Keratinocyte (primary cell): ENCODE measurements around the gene MICAL3. TPM values are rescaled to one million over a fixed set of nuclear protein-coding genes. Genes with fewer than 3 reads are reported as not detected.

Experiments
- DNase-seq: peaks from one replicate; pipeline ENCODE4 v3.0.0-alpha.2; 2011; ENCODE audit warnings: low read depth, missing footprints, low spot score
- FAIRE-seq: peaks from 2 replicates; lab custom pipeline; 2011; peaks lifted over from hg19 to GRCh38; lab: Jason Lieb, UNC
- H2AFZ ChIP-seq: 2 replicates; pipeline ENCODE4 v1.6.0; 2012; ENCODE audit warnings: low read length, control low read depth, inconsistent platforms; ENCODE audit not compliant: control insufficient read depth
- H3K27ac ChIP-seq: 2 replicates; pipeline ENCODE4 v1.5.1; 2011; ENCODE audit warnings: low read length; ENCODE audit not compliant: control insufficient read depth, insufficient read depth
- H3K27me3 ChIP-seq: 3 replicates; pipeline ENCODE4 v1.6.0; 2011; ENCODE audit warnings: low read length; ENCODE audit not compliant: control insufficient read depth, insufficient read depth; ENCODE audit errors: extremely low read depth
- H3K36me3 ChIP-seq, 2 experiments: 2 replicates in 1 of 2; 3 replicates in 1 of 2; pipeline ENCODE4 v1.5.1; 2011; ENCODE audit warnings: low read length in 2 of 2, mild to moderate bottlenecking in 1 of 2; ENCODE audit not compliant: control insufficient read depth in 2 of 2, insufficient read depth in 2 of 2; ENCODE audit errors: extremely low read depth in 1 of 2
- H3K4me1 ChIP-seq: 3 replicates; pipeline ENCODE4 v1.5.1; 2011; ENCODE audit warnings: low read length; ENCODE audit not compliant: control insufficient read depth, insufficient read depth; ENCODE audit errors: extremely low read depth
- H3K4me2 ChIP-seq: 3 replicates; pipeline ENCODE4 v1.6.0; 2011; ENCODE audit warnings: low read depth, low read length; ENCODE audit not compliant: control insufficient read depth, insufficient read depth; ENCODE audit errors: extremely low read depth
- H3K4me3 ChIP-seq, 3 experiments: fragments of 200-600 bp in 1 of 3; sonication (generic) in 1 of 3; 2 replicates in 2 of 3; 3 replicates in 1 of 3; pipeline ENCODE4 v1.5.1; 2011 to 2016; ENCODE audit warnings: low read length in 3 of 3, mild to moderate bottlenecking in 3 of 3, control low read depth in 2 of 3, inconsistent platforms in 1 of 3, low read depth in 1 of 3, mixed read lengths in 1 of 3, mixed run types in 1 of 3, moderate library complexity in 1 of 3; ENCODE audit not compliant: control insufficient read depth in 2 of 3, insufficient read depth in 2 of 3; ENCODE audit errors: extremely low read depth in 1 of 3
- H3K79me2 ChIP-seq: 2 replicates; pipeline ENCODE4 v1.6.0; 2012; ENCODE audit warnings: low read length; ENCODE audit not compliant: control insufficient read depth, insufficient read depth
- H3K9ac ChIP-seq: 3 replicates; pipeline ENCODE4 v1.6.0; 2011; ENCODE audit warnings: low read length; ENCODE audit not compliant: control insufficient read depth, insufficient read depth; ENCODE audit errors: extremely low read depth
- H3K9me1 ChIP-seq: 3 replicates; pipeline ENCODE4 v1.6.0; 2011; ENCODE audit warnings: low read length; ENCODE audit not compliant: control insufficient read depth, insufficient read depth; ENCODE audit errors: extremely low read depth
- H3K9me3 ChIP-seq: 2 replicates; pipeline ENCODE4 v1.5.1; 2012; ENCODE audit warnings: low read depth, low read length; ENCODE audit not compliant: control insufficient read depth
- H4K20me1 ChIP-seq: 3 replicates; pipeline ENCODE4 v1.6.0; 2011; ENCODE audit warnings: low read length; ENCODE audit not compliant: control insufficient read depth, insufficient read depth; ENCODE audit errors: extremely low read depth
- EZH2 ChIP-seq: IDR thresholded peaks from one replicate; pipeline ENCODE4 v1.6.1; 2012; ENCODE audit warnings: inconsistent platforms, mild to moderate bottlenecking, low read length, moderate library complexity
- dilution Hi-C: fragments of 300-500 bp; cut with MboI; formaldehyde crosslinking; loops from one replicate; pipeline ENCODE4 v1.7.0; 2020; ENCODE audit warnings: low sequenced_read_pairs; ENCODE audit not compliant: extremely low pct_ligation_motif_present
- polyA plus RNA-seq, 5 experiments: library from polyadenylated mRNA; depleted of rRNA in 3 of 5; stranded (reverse) in 3 of 5; stranded (forward) in 1 of 5; unstranded in 1 of 5; fragments of >200 nt; gene quantifications; 1 replicate in 1 of 5; 2 replicates in 3 of 5; 3 replicates in 1 of 5; pipeline versions ENCODE4 v1.2.1 to v1.2.3, GENCODE V29; 2011 to 2012; ENCODE audit warnings: missing spikeins in 2 of 5, low read depth in 1 of 5, low replicate concordance in 1 of 5
- TF ChIP-seq, protein P1 (sequence below), 3 experiments: IDR thresholded peaks in 1 of 3; conservative IDR thresholded peaks in 1 of 3; optimal IDR thresholded peaks in 1 of 3; 2 replicates in 2 of 3; 3 replicates in 1 of 3; pipeline versions ENCODE3 to v1.5.1; 2011; ENCODE audit warnings: low read length in 3 of 3, mild to moderate bottlenecking in 3 of 3, moderate library complexity in 2 of 3, control low read depth in 1 of 3, inconsistent platforms in 1 of 3; ENCODE audit not compliant: insufficient read depth in 2 of 3; ENCODE audit errors: extremely low read depth in 1 of 3

The MICAL3 gene
- polyA plus RNA-seq, 1 donor (not counting 4 experiments of a cell fraction or from before 2014, with no cell fraction given), result 27.9 TPM

GRCh38 chr22:17802822-17803221 is 221.5 kb downstream of the MICAL3 start:
- Histone ChIP-seq H3K9me3 (no peaks in the 10 kb centered on the region), H3K27me3 (no peaks in the 10 kb centered on the region), H4K20me1 (no peaks in the 10 kb centered on the region), H3K27ac (no peak overlapping the region), H3K4me1 (peaks cover 17% of the 10 kb centered on the region), H3K4me3 (no peak overlapping the region), H3K9ac (no peak overlapping the region), H3K79me2 (no peaks in the 10 kb centered on the region), H3K9me1 (no peaks in the 10 kb centered on the region), H3K4me2 (no peak overlapping the region), H3K36me3 (peaks cover 14 to 25% of the 10 kb centered on the region in 2 experiments), H2AFZ (no peak overlapping the region)
- dilution Hi-C loops, result no loop called here
- FAIRE-seq (no peak), DNase-seq (no peak)
- TF ChIP-seq EZH2, result no peak
- TF ChIP-seq, protein P1, sequence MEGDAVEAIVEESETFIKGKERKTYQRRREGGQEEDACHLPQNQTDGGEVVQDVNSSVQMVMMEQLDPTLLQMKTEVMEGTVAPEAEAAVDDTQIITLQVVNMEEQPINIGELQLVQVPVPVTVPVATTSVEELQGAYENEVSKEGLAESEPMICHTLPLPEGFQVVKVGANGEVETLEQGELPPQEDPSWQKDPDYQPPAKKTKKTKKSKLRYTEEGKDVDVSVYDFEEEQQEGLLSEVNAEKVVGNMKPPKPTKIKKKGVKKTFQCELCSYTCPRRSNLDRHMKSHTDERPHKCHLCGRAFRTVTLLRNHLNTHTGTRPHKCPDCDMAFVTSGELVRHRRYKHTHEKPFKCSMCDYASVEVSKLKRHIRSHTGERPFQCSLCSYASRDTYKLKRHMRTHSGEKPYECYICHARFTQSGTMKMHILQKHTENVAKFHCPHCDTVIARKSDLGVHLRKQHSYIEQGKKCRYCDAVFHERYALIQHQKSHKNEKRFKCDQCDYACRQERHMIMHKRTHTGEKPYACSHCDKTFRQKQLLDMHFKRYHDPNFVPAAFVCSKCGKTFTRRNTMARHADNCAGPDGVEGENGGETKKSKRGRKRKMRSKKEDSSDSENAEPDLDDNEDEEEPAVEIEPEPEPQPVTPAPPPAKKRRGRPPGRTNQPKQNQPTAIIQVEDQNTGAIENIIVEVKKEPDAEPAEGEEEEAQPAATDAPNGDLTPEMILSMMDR (optimal IDR thresholded peaks at IDR 0.05 in 1 of 3, IDR thresholded peaks at IDR 0.05 in 1 of 3, conservative IDR thresholded peaks at IDR 0.05 in 1 of 3; ENCODE audit: extremely low read depth in 1 of 3, insufficient read depth in 2 of 3, low read length in 3 of 3), result no peak

- DNase-seq, result no peak
- FAIRE-seq, result no peak
- no peaks in the 10 kb centered on the region for H3K79me2 ChIP-seq
- TF ChIP-seq EZH2, result no peak
- TF ChIP-seq, protein P1 (optimal IDR thresholded peaks at IDR 0.05 in 1 of 3, IDR thresholded peaks at IDR 0.05 in 1 of 3, conservative IDR thresholded peaks at IDR 0.05 in 1 of 3; ENCODE audit: extremely low read depth in 1 of 3, insufficient read depth in 2 of 3, low read length in 3 of 3), result no peak
- H3K27me3 ChIP-seq, result no peaks in the 10 kb centered on the region
- no peak overlapping the region for H3K27ac ChIP-seq
- H3K9me1 ChIP-seq, result no peaks in the 10 kb centered on the region
- no peak overlapping the region for H2AFZ ChIP-seq
- dilution Hi-C loops, result no loop called here
- H3K4me2 ChIP-seq, result no peak overlapping the region
- H3K36me3 ChIP-seq, result peaks cover 10 to 21% of the 10 kb centered on the region in 2 experiments
- H4K20me1 ChIP-seq, result no peaks in the 10 kb centered on the region
- no peak overlapping the region for H3K9ac ChIP-seq
- no peaks in the 10 kb centered on the region for H3K9me3 ChIP-seq
- no peak overlapping the region for H3K4me3 ChIP-seq
- peaks cover 17% of the 10 kb centered on the region for H3K4me1 ChIP-seq
These were observed 221.9 kb downstream of the MICAL3 start for GRCh38 chr22:17802411-17802810.
